ENCODE measurements around the gene AKAP1. TPM values are rescaled to one million over a fixed set of nuclear protein-coding genes. Genes with fewer than 3 reads are reported as not detected.

The AKAP1 gene
- polyA plus RNA-seq, 1 donor from 2014 or later = 38.7 TPM

DNA sequence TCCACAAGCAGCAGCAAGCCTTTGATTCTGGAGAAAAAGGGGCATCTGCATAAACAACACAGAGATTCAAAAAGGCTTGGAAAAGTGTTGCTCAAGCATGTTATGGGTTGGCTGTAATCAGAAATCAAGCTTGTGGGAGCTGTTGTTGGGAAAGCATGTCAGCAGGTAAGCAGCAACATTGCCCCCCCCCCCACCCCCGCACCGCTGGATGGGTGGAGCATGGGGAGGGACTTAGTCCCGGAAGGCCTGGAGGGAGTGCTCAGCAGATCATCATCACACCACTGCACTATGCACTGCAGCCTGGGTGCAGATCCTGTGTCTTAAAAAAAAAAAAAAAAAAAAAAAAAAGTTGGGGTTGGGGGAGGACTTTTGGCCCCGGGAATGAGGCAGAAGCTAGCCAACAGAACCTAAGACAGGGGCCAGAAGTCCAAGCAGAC lies 16.8 kb upstream of the AKAP1 start:
- no peaks in the 10 kb centered on the region for H3K9me2 ChIP-seq (ENCODE audit: insufficient read depth, low read length)
- no peak overlapping the region for H3K4me2 ChIP-seq (ENCODE audit: low read length)
- H3K27ac ChIP-seq (ENCODE audit: low read length) = no peak overlapping the region
- no peak overlapping the region for H2AFZ ChIP-seq (ENCODE audit: low read depth, low read length)
- H3K27me3 ChIP-seq (ENCODE audit: insufficient read depth, low read depth, low read length) = no peaks in the 10 kb centered on the region
- no peaks in the 10 kb centered on the region for H4K20me1 ChIP-seq (ENCODE audit: insufficient read depth)
- H3K79me2 ChIP-seq (replicated peaks; ENCODE audit: insufficient read depth, low read length) = no peaks in the 10 kb centered on the region
- no peak for TF ChIP-seq CTCF (IDR thresholded peaks at IDR 0.05; ENCODE audit: poor library complexity, severe bottlenecking)
- no peak for TF ChIP-seq EZH2 (IDR thresholded peaks at IDR 0.05; ENCODE audit: borderline replicate concordance, insufficient read depth, low read length, poor library complexity, severe bottlenecking)
- TF ChIP-seq TAF1 (IDR thresholded peaks at IDR 0.05; ENCODE audit: low read depth) = no peak
- TF ChIP-seq EP300 (conservative IDR thresholded peaks at IDR 0.05; ENCODE audit: poor library complexity, severe bottlenecking) = no peak
- TF ChIP-seq, protein P1, sequence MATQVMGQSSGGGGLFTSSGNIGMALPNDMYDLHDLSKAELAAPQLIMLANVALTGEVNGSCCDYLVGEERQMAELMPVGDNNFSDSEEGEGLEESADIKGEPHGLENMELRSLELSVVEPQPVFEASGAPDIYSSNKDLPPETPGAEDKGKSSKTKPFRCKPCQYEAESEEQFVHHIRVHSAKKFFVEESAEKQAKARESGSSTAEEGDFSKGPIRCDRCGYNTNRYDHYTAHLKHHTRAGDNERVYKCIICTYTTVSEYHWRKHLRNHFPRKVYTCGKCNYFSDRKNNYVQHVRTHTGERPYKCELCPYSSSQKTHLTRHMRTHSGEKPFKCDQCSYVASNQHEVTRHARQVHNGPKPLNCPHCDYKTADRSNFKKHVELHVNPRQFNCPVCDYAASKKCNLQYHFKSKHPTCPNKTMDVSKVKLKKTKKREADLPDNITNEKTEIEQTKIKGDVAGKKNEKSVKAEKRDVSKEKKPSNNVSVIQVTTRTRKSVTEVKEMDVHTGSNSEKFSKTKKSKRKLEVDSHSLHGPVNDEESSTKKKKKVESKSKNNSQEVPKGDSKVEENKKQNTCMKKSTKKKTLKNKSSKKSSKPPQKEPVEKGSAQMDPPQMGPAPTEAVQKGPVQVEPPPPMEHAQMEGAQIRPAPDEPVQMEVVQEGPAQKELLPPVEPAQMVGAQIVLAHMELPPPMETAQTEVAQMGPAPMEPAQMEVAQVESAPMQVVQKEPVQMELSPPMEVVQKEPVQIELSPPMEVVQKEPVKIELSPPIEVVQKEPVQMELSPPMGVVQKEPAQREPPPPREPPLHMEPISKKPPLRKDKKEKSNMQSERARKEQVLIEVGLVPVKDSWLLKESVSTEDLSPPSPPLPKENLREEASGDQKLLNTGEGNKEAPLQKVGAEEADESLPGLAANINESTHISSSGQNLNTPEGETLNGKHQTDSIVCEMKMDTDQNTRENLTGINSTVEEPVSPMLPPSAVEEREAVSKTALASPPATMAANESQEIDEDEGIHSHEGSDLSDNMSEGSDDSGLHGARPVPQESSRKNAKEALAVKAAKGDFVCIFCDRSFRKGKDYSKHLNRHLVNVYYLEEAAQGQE (IDR thresholded peaks at IDR 0.05; ENCODE audit: borderline replicate concordance) = no peak
- no peak for TF ChIP-seq MXI1 (conservative IDR thresholded peaks at IDR 0.05; ENCODE audit: poor library complexity, severe bottlenecking)
- TF ChIP-seq POLR2AphosphoS5 (IDR thresholded peaks at IDR 0.05) = no peak
- no peak for TF ChIP-seq RAD21 (conservative IDR thresholded peaks at IDR 0.05)
- no peak for TF ChIP-seq SMC3 (conservative IDR thresholded peaks at IDR 0.05; ENCODE audit: poor library complexity)
- H3K4me3 ChIP-seq (ENCODE audit: low read length) = no peak overlapping the region
- no peaks in the 10 kb centered on the region for H3F3A ChIP-seq (ENCODE audit: insufficient read depth, low read length, poor library complexity, severe bottlenecking)
- no peak overlapping the region for H3K9ac ChIP-seq (ENCODE audit: low read length)
- no peaks in the 10 kb centered on the region for H3K9me3 ChIP-seq (ENCODE audit: low read length)
- no peaks in the 10 kb centered on the region for H3K36me3 ChIP-seq (ENCODE audit: insufficient read depth, low read length)

DNA sequence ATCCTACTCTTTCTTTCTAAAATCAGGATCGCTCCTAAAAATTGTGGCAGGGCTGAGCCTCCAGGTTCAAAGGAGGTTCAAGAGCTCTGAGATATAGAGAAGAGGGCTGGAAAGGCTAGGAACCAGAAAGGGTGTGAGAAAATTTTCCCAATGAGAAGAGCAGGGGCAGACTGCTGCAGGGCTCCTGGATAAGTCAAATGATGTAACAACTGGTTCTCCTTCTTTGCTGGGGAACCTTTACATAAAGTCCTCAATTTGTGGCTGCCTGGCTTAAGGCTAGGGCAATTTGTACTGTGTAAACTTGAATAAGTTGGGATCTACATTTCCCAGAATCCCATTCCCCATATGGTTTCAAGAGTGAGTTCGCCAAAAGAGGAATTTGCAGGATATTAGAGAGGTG lies 16.3 kb upstream of the AKAP1 start:
- Histone ChIP-seq H3K27me3 (ENCODE audit: insufficient read depth, low read depth, low read length) (no peaks in the 10 kb centered on the region), H3K4me2 (ENCODE audit: low read length) (no peak overlapping the region), H4K20me1 (ENCODE audit: insufficient read depth) (no peaks in the 10 kb centered on the region), H2AFZ (ENCODE audit: low read depth, low read length) (no peak overlapping the region), H3K9ac (ENCODE audit: low read length) (no peak overlapping the region), H3K9me3 (ENCODE audit: low read length) (no peaks in the 10 kb centered on the region), H3K79me2 (replicated peaks; ENCODE audit: insufficient read depth, low read length) (no peaks in the 10 kb centered on the region), H3K9me2 (ENCODE audit: insufficient read depth, low read length) (no peaks in the 10 kb centered on the region), H3F3A (ENCODE audit: insufficient read depth, low read length, poor library complexity, severe bottlenecking) (no peaks in the 10 kb centered on the region), H3K27ac (ENCODE audit: low read length) (no peak overlapping the region), H3K4me3 (ENCODE audit: low read length) (no peak overlapping the region), H3K36me3 (ENCODE audit: insufficient read depth, low read length) (no peaks in the 10 kb centered on the region)
- TF ChIP-seq SMC3 (conservative IDR thresholded peaks at IDR 0.05; ENCODE audit: poor library complexity) (no peak), POLR2AphosphoS5 (IDR thresholded peaks at IDR 0.05) (no peak), EZH2 (IDR thresholded peaks at IDR 0.05; ENCODE audit: borderline replicate concordance, insufficient read depth, low read length, poor library complexity, severe bottlenecking) (no peak), MXI1 (conservative IDR thresholded peaks at IDR 0.05; ENCODE audit: poor library complexity, severe bottlenecking) (no peak), EP300 (conservative IDR thresholded peaks at IDR 0.05; ENCODE audit: poor library complexity, severe bottlenecking) (no peak), RAD21 (conservative IDR thresholded peaks at IDR 0.05) (no peak), TAF1 (IDR thresholded peaks at IDR 0.05; ENCODE audit: low read depth) (no peak), CTCF (IDR thresholded peaks at IDR 0.05; ENCODE audit: poor library complexity, severe bottlenecking) (no peak)
- TF ChIP-seq, protein P1 (IDR thresholded peaks at IDR 0.05; ENCODE audit: borderline replicate concordance) = no peak
